Activated naive CD8-positive, alpha-beta T cell treated with anti-CD3 and anti-CD28 coated beads, Interleukin-2, amount 10 ng/mL, durations not matched to agents 7 days and 5 days (primary cell): ENCODE results near the gene TFAP2B. TPM values are rescaled to one million over a fixed set of nuclear protein-coding genes. Genes with fewer than 3 reads are reported as not detected.

ENCODE experiments used
- ATAC-seq: fragments of 150-1000 bp; cut with Tn5 transposase; one replicate; pipeline ENCODE4 v1.10.0; 2021; ENCODE audit warnings: low read depth, moderate library complexity
- POLR2A ChIA-PET: fragments of 350-600 bp; sonication (Branson Sonifier 250); formaldehyde crosslinking; loops from one replicate; lab custom pipeline; 2021; ENCODE audit warnings: antibody characterized with exemption; lab: Charles Lee
- DNase-seq: peaks from one replicate; pipeline ENCODE4 v3.0.0; 2021
- H3K27ac Mint-ChIP-seq: one replicate; pipeline ENCODE4 v1.8.0; 2022; ENCODE audit warnings: mild to moderate bottlenecking, mixed read lengths
- H3K27me3 Mint-ChIP-seq: one replicate; pipeline ENCODE4 v1.8.0; 2022; ENCODE audit warnings: mild to moderate bottlenecking, moderate library complexity, mixed read lengths
- H3K36me3 Mint-ChIP-seq: one replicate; pipeline ENCODE4 v1.8.0; 2021; ENCODE audit warnings: mild to moderate bottlenecking, mixed read lengths
- H3K4me1 Mint-ChIP-seq: one replicate; pipeline ENCODE4 v1.8.0; 2021; ENCODE audit warnings: mixed read lengths
- H3K4me3 Mint-ChIP-seq: one replicate; pipeline ENCODE4 v1.8.0; 2022; ENCODE audit warnings: mild to moderate bottlenecking, moderate library complexity, mixed read lengths
- H3K9me3 Mint-ChIP-seq: one replicate; pipeline ENCODE4 v1.8.0; 2021; ENCODE audit warnings: mixed read lengths
- total RNA-seq, 2 experiments: library from RNA; stranded (reverse); gene quantifications; one replicate each; pipeline ENCODE4 v1.2.3, GENCODE V29; 2021

TFAP2B gene
- total RNA-seq, 2 experiments from 2014 or later, result not detected

- POLR2A ChIA-PET, result no interaction called here
- Mint-ChIP-seq H3K4me1 (no peaks in the 10 kb centered on the region), H3K9me3 (peaks cover 3% of the 10 kb centered on the region), H3K27ac (no peak overlapping the region), H3K4me3 (no peak overlapping the region), H3K36me3 (no peaks in the 10 kb centered on the region), H3K27me3 (peaks cover 72% of the 10 kb centered on the region)
- DNase-seq (no peak), ATAC-seq (no peak)
Measured at GRCh38 chr6:50847890-50848594, 29.4 kb downstream of the TFAP2B start.

- no peak for DNase-seq
- Mint-ChIP-seq H3K27me3 (peaks cover 62% of the 10 kb centered on the region), H3K9me3 (peaks cover 1% of the 10 kb centered on the region), H3K36me3 (no peaks in the 10 kb centered on the region), H3K4me3 (no peak overlapping the region), H3K27ac (no peak overlapping the region), H3K4me1 (no peaks in the 10 kb centered on the region)
- POLR2A ChIA-PET, result no interaction called here
- ATAC-seq, result no peak
Measured at GRCh38 chr6:50848989-50849795, 30.5 kb downstream of the TFAP2B start.

- Mint-ChIP-seq H3K27ac (no peak overlapping the region), H3K4me3 (no peak overlapping the region), H3K27me3 (peaks cover 56% of the 10 kb centered on the region), H3K36me3 (no peaks in the 10 kb centered on the region), H3K9me3 (peaks cover 1% of the 10 kb centered on the region), H3K4me1 (no peaks in the 10 kb centered on the region)
- ATAC-seq (no peak), DNase-seq (no peak)
- POLR2A ChIA-PET, result no interaction called here
Measured at GRCh38 chr6:50849796-50850180, 31.1 kb downstream of the TFAP2B start.

GRCh38 chr6:50850223-50851048 lies 31.8 kb downstream of the TFAP2B start:
- no peak for ATAC-seq
- Mint-ChIP-seq H3K9me3 (peaks cover 1% of the 10 kb centered on the region), H3K4me1 (no peaks in the 10 kb centered on the region), H3K4me3 (no peak overlapping the region), H3K27me3 (peaks cover 50% of the 10 kb centered on the region), H3K36me3 (no peaks in the 10 kb centered on the region), H3K27ac (no peak overlapping the region)
- no peak for DNase-seq
- POLR2A ChIA-PET, result no interaction called here

GRCh38 chr6:50851049-50851845 lies 32.6 kb downstream of the TFAP2B start:
- Mint-ChIP-seq H3K4me1 (no peaks in the 10 kb centered on the region), H3K9me3 (no peaks in the 10 kb centered on the region), H3K36me3 (no peaks in the 10 kb centered on the region), H3K27me3 (peaks cover 44% of the 10 kb centered on the region), H3K27ac (no peak overlapping the region), H3K4me3 (no peak overlapping the region)
- ATAC-seq (no peak), DNase-seq (no peak)
- POLR2A ChIA-PET, result no interaction called here

- no peak for DNase-seq
- POLR2A ChIA-PET, result no interaction called here
- Mint-ChIP-seq H3K4me3 (no peak overlapping the region), H3K9me3 (no peaks in the 10 kb centered on the region), H3K36me3 (no peaks in the 10 kb centered on the region), H3K27ac (no peak overlapping the region), H3K27me3 (peaks cover 17% of the 10 kb centered on the region), H3K4me1 (no peaks in the 10 kb centered on the region)
- ATAC-seq, result no peak
Measured at GRCh38 chr6:50853939-50854338, 35.3 kb downstream of the TFAP2B start.

GRCh38 chr6:50861692-50862091 lies 43.0 kb downstream of the TFAP2B start:
- Mint-ChIP-seq H3K4me1 (no peaks in the 10 kb centered on the region), H3K27ac (no peak overlapping the region), H3K27me3 (no peaks in the 10 kb centered on the region), H3K4me3 (no peak overlapping the region), H3K36me3 (no peaks in the 10 kb centered on the region), H3K9me3 (no peaks in the 10 kb centered on the region)
- POLR2A ChIA-PET, result no interaction called here
- ATAC-seq (no peak), DNase-seq (no peak)

GRCh38 chr6:50862176-50862575 lies 43.5 kb downstream of the TFAP2B start:
- DNase-seq (no peak), ATAC-seq (no peak)
- Mint-ChIP-seq H3K4me3 (no peak overlapping the region), H3K4me1 (no peaks in the 10 kb centered on the region), H3K27me3 (no peaks in the 10 kb centered on the region), H3K27ac (no peak overlapping the region), H3K36me3 (no peaks in the 10 kb centered on the region), H3K9me3 (no peaks in the 10 kb centered on the region)
- POLR2A ChIA-PET, result no interaction called here

- no peaks in the 10 kb centered on the region for H3K4me1 Mint-ChIP-seq
- H3K9me3 Mint-ChIP-seq, result no peaks in the 10 kb centered on the region
- no peaks in the 10 kb centered on the region for H3K36me3 Mint-ChIP-seq
- no peak overlapping the region for H3K27ac Mint-ChIP-seq
- POLR2A ChIA-PET, result no interaction called here
- no peak for DNase-seq
- no peaks in the 10 kb centered on the region for H3K27me3 Mint-ChIP-seq
- no peak for ATAC-seq
- H3K4me3 Mint-ChIP-seq, result no peak overlapping the region
Measured at GRCh38 chr6:50864601-50865000, 45.9 kb downstream of the TFAP2B start.

GRCh38 chr6:50868466-50868865 lies 49.8 kb downstream of the TFAP2B start:
- H3K9me3 Mint-ChIP-seq, result no peaks in the 10 kb centered on the region
- H3K4me3 Mint-ChIP-seq, result no peak overlapping the region
- H3K27ac Mint-ChIP-seq, result no peak overlapping the region
- H3K36me3 Mint-ChIP-seq, result no peaks in the 10 kb centered on the region
- POLR2A ChIA-PET, result no interaction called here
- H3K27me3 Mint-ChIP-seq, result no peaks in the 10 kb centered on the region
- DNase-seq, result no peak
- no peak for ATAC-seq
- no peaks in the 10 kb centered on the region for H3K4me1 Mint-ChIP-seq

GRCh38 chr6:50873167-50873566 lies 54.5 kb downstream of the TFAP2B start:
- POLR2A ChIA-PET, result no interaction called here
- H3K4me1 Mint-ChIP-seq, result no peaks in the 10 kb centered on the region
- ATAC-seq, result no peak
- H3K36me3 Mint-ChIP-seq, result no peaks in the 10 kb centered on the region
- DNase-seq, result no peak
- H3K4me3 Mint-ChIP-seq, result no peak overlapping the region
- H3K9me3 Mint-ChIP-seq, result no peaks in the 10 kb centered on the region
- no peaks in the 10 kb centered on the region for H3K27me3 Mint-ChIP-seq
- H3K27ac Mint-ChIP-seq, result no peak overlapping the region

- ATAC-seq (no peak), DNase-seq (no peak)
- no peak overlapping the region for H3K27ac Mint-ChIP-seq
- no peaks in the 10 kb centered on the region for H3K27me3 Mint-ChIP-seq
- H3K4me1 Mint-ChIP-seq, result no peaks in the 10 kb centered on the region
- no peaks in the 10 kb centered on the region for H3K36me3 Mint-ChIP-seq
- POLR2A ChIA-PET, result no interaction called here
- H3K4me3 Mint-ChIP-seq, result no peak overlapping the region
- no peaks in the 10 kb centered on the region for H3K9me3 Mint-ChIP-seq
Measured at GRCh38 chr6:50884364-50884763, 65.7 kb downstream of the TFAP2B start.

- Mint-ChIP-seq H3K9me3 (no peaks in the 10 kb centered on the region), H3K27me3 (no peaks in the 10 kb centered on the region), H3K4me3 (no peak overlapping the region), H3K4me1 (no peaks in the 10 kb centered on the region), H3K27ac (no peak overlapping the region), H3K36me3 (no peaks in the 10 kb centered on the region)
- ATAC-seq (no peak), DNase-seq (no peak)
- POLR2A ChIA-PET, result no interaction called here
Measured at GRCh38 chr6:50887112-50887511, 68.4 kb downstream of the TFAP2B start.
